Prostate gland (tissue), 2 donors: Measurements from ENCODE around the gene ATF5. TPM values are rescaled to one million over a fixed set of nuclear protein-coding genes. Genes with fewer than 3 reads are reported as not detected.

Source experiments
- DNase-seq: peaks from one replicate; pipeline ENCODE4 v3.0.0-alpha.2; 2019; ENCODE audit warnings: low spot score
- H3K27ac ChIP-seq, 2 donors: fragments of 200-600 bp; sonication (generic); 2 replicates each; pipeline ENCODE4 v1.5.1; 2017 to 2019
- H3K27me3 ChIP-seq: fragments of 200-600 bp; sonication (generic); replicated peaks from 2 replicates; pipeline ENCODE4 v1.5.1; 2019; ENCODE audit not compliant: insufficient read depth
- H3K36me3 ChIP-seq, 2 donors: fragments of 200-600 bp; sonication (generic); 1 replicate in 1 of 2; 2 replicates in 1 of 2; pipeline versions ENCODE4 v1.5.1 to v1.8.1; 2017 to 2019
- H3K4me1 ChIP-seq: fragments of 200-600 bp; sonication (generic); replicated peaks from 2 replicates; pipeline ENCODE4 v1.5.1; 2019
- H3K4me3 ChIP-seq, 2 donors: fragments of 200-600 bp; sonication (generic); 2 replicates each; pipeline ENCODE4 v1.5.1; 2017 to 2019
- H3K9me3 ChIP-seq: fragments of 200-600 bp; sonication (generic); 2 replicates; pipeline ENCODE4 v1.5.1; 2017
- POLR2A ChIP-seq: fragments of 450-650 bp; IDR thresholded peaks from one replicate; pipeline ENCODE4 v1.6.1; 2016; ENCODE audit warnings: antibody characterized with exemption, mild to moderate bottlenecking
- POLR2AphosphoS5 ChIP-seq: sonication (generic); formaldehyde crosslinking; IDR thresholded peaks from one replicate; pipeline ENCODE4 v1.6.1; 2017; ENCODE audit warnings: antibody characterized with exemption
- WGBS: methylation state at CpG from one replicate; pipeline ENCODE4 v1.1.5; 2018; 5-methylcytosine and 5-hydroxymethylcytosine counted together
- intact Hi-C: fragments of 100-400 bp; cut with DNase I; formaldehyde crosslinking; loops from one replicate; pipeline ENCODE4 v1.14.2; 2022
- total RNA-seq, 2 donors: library from RNA; depleted of rRNA; stranded (reverse); fragments of >200 nt; gene quantifications; one replicate each; pipeline ENCODE4 v1.1.0, GENCODE V29; 2016
- TF ChIP-seq, protein P1 (sequence below), 4 experiments: fragments of 200-600 bp in 2 of 4; fragments of 450-650 bp in 2 of 4; sonication (generic) in 2 of 4; IDR thresholded peaks; 1 replicate in 3 of 4; 2 replicates in 1 of 4; pipeline ENCODE4 v1.5.1; 2016 to 2019; ENCODE audit warnings: antibody characterized with exemption in 4 of 4, mild to moderate bottlenecking in 2 of 4, moderate library complexity in 2 of 4

Gene ATF5
- total RNA-seq, 2 donors from 2014 or later: 14.0 to 16.4 TPM

GRCh38 chr19:49889687-49890348 lies 39.2 kb upstream of the ATF5 start:
- Histone ChIP-seq H3K4me3 (peak overlapping the region in 1 of 2 donors; percentile 17), H3K27ac (no peak overlapping the region), H3K27me3 (no peaks in the 10 kb centered on the region), H3K4me1 (no peaks in the 10 kb centered on the region), H3K9me3 (no peaks in the 10 kb centered on the region), H3K36me3 (peaks cover 0 to under 1% of the 10 kb centered on the region in 2 donors)
- 46% methylated on average over 32 of the region's 71 CpGs for WGBS
- intact Hi-C loops: no loop called here
- no peak for TF ChIP-seq POLR2A
- TF ChIP-seq, protein P1, sequence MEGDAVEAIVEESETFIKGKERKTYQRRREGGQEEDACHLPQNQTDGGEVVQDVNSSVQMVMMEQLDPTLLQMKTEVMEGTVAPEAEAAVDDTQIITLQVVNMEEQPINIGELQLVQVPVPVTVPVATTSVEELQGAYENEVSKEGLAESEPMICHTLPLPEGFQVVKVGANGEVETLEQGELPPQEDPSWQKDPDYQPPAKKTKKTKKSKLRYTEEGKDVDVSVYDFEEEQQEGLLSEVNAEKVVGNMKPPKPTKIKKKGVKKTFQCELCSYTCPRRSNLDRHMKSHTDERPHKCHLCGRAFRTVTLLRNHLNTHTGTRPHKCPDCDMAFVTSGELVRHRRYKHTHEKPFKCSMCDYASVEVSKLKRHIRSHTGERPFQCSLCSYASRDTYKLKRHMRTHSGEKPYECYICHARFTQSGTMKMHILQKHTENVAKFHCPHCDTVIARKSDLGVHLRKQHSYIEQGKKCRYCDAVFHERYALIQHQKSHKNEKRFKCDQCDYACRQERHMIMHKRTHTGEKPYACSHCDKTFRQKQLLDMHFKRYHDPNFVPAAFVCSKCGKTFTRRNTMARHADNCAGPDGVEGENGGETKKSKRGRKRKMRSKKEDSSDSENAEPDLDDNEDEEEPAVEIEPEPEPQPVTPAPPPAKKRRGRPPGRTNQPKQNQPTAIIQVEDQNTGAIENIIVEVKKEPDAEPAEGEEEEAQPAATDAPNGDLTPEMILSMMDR (IDR thresholded peaks at IDR 0.05): peak in 3 of 4 experiments; percentile 58 to 83 (median 65)
- peak; percentile 48 for TF ChIP-seq POLR2AphosphoS5
- DNase-seq: peak; percentile 51

- WGBS: 12% methylated on average over 56 of the region's 69 CpGs
Measured at GRCh38 chr19:49890349-49891311, 38.4 kb upstream of the ATF5 start.

GRCh38 chr19:49891393-49891792 lies 37.6 kb upstream of the ATF5 start:
- intact Hi-C loops: no loop called here
- no peaks in the 10 kb centered on the region for H3K27me3 ChIP-seq
- no peak overlapping the region for H3K27ac ChIP-seq
- no peak for DNase-seq
- 85% methylated on average over 17 of the region's 17 CpGs for WGBS
- TF ChIP-seq POLR2AphosphoS5 (no peak), POLR2A (no peak)
- TF ChIP-seq, protein P1 (IDR thresholded peaks at IDR 0.05): no peak
- no peak overlapping the region for H3K4me3 ChIP-seq
- H3K4me1 ChIP-seq: no peaks in the 10 kb centered on the region
- no peaks in the 10 kb centered on the region for H3K36me3 ChIP-seq
- H3K9me3 ChIP-seq: no peaks in the 10 kb centered on the region

More at GRCh38 chr19:49890349-49891311, 38.4 kb upstream of the ATF5 start:
- TF ChIP-seq POLR2A (no peak), POLR2AphosphoS5 (no peak)
- TF ChIP-seq, protein P1 (IDR thresholded peaks at IDR 0.05): peak in 1 of 4 experiments; percentile 5
- Histone ChIP-seq H3K27ac (no peak overlapping the region), H3K27me3 (no peaks in the 10 kb centered on the region), H3K9me3 (no peaks in the 10 kb centered on the region), H3K4me1 (no peaks in the 10 kb centered on the region), H3K36me3 (no peaks in the 10 kb centered on the region), H3K4me3 (peak overlapping the region in 1 of 2 donors; percentile 17)
- no peak for DNase-seq
- intact Hi-C loops: no loop called here

GRCh38 chr19:49892716-49893115 lies 36.3 kb upstream of the ATF5 start:
- no peak for DNase-seq
- H3K36me3 ChIP-seq: no peaks in the 10 kb centered on the region
- TF ChIP-seq, protein P1 (IDR thresholded peaks at IDR 0.05): no peak
- TF ChIP-seq POLR2A (no peak), POLR2AphosphoS5 (no peak)
- H3K4me3 ChIP-seq: no peak overlapping the region
- intact Hi-C loops: no loop called here
- H3K27ac ChIP-seq: no peak overlapping the region
- no peaks in the 10 kb centered on the region for H3K27me3 ChIP-seq
- WGBS: 89% methylated on average over 1 of the region's 1 CpG
- no peaks in the 10 kb centered on the region for H3K9me3 ChIP-seq
- no peaks in the 10 kb centered on the region for H3K4me1 ChIP-seq
